Mononuclear cell (primary cell): ENCODE measurements around the gene KMT2E. TPM values are rescaled to one million over a fixed set of nuclear protein-coding genes. Genes with fewer than 3 reads are reported as not detected.
"Not testable (repeated sequence)": the region's sequence is repeated elsewhere in the genome, so short reads cannot be mapped to it uniquely, and the experiment has no call there.

Experiments used
- H3K27me3 ChIP-seq: 2 replicates; pipeline ENCODE4 v1.6.0; 2011; ENCODE audit warnings: low read length, control low read depth; ENCODE audit not compliant: insufficient read depth
- H3K4me1 ChIP-seq: 2 replicates; pipeline ENCODE4 v1.5.1; 2011; ENCODE audit warnings: mild to moderate bottlenecking, low read length, control low read depth; ENCODE audit not compliant: insufficient read depth
- H3K4me3 ChIP-seq: 2 replicates; pipeline ENCODE4 v1.5.1; 2011; ENCODE audit warnings: mild to moderate bottlenecking, low read length, moderate library complexity
- H3K9me3 ChIP-seq: 2 replicates; pipeline ENCODE4 v1.5.1; 2011; ENCODE audit warnings: low read depth, mild to moderate bottlenecking, control low read depth, low read length
- total RNA-seq: library from RNA; depleted of rRNA; stranded (reverse); fragments of >200 nt; gene quantifications from one replicate; pipeline ENCODE4 v1.2.3, GENCODE V29; 2012

KMT2E gene
- total RNA-seq, 1 donor, result 497 TPM

DNA sequence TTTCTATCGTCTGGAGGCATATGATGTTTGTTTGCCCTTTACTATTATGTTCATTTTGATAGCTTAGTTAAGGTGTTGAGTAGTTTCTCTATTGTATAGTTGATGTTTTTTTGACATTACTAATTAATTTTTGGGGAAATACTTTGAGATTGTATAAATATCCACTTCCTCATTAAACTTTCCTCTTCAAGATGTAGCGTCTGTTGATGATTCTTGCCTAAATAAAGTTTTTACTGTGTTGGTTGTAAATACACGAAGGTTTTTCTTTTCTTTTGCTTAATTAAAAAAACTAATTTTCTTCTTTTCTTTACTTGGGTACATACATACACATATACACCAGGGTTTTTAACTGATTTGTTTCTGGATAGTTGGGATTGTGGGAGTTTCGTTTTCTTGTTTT lies 8.5 kb downstream of the KMT2E start:
- Histone ChIP-seq H3K4me1 (peaks cover 60% of the 10 kb centered on the region), H3K9me3 (no peaks in the 10 kb centered on the region), H3K4me3 (no peak overlapping the region), H3K27me3 (no peaks in the 10 kb centered on the region)

DNA sequence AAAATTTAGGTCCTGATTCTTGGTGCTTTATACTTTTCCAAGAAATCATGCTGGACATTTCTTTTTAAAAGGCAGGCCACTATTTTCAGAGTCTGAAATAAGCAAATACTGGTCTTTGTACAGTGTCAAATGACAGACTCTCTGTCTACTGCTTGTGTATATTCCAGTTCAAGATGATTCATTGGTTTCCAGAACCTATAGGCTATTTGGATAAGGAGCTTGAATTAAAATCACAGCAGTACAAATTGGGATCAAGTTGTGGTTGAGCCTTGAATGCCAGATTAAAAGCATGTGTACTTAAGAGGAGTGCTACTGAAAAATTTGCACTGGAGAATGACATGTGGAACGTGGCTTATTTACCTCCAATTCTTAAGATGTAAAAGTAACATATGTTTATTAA lies 10.7 kb downstream of the KMT2E start:
- H3K4me1 ChIP-seq, result peaks cover 70% of the 10 kb centered on the region
- no peaks in the 10 kb centered on the region for H3K9me3 ChIP-seq
- H3K27me3 ChIP-seq, result no peaks in the 10 kb centered on the region
- H3K4me3 ChIP-seq, result no peak overlapping the region

DNA sequence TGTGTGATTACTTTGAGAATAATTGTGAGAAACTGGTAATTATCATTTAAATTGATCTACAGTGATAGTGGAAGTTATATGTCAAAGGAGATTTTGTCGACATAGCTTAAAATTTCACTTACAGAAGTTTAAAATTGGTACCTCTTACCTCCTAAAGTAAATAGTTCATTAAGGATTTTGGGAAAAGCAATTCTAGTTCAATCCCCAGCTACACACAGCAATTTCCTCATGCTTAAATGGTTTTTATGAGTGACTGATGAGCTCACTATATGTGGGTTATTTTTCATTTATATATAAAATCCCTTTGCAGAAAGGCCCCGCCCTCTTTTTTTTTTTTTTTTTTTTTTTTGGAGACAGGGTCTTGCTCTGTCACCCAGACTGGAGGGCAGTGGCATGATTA lies 12.7 kb downstream of the KMT2E start:
- Histone ChIP-seq H3K27me3 (no peaks in the 10 kb centered on the region), H3K4me3 (no peak overlapping the region), H3K9me3 (no peaks in the 10 kb centered on the region), H3K4me1 (peaks cover 60% of the 10 kb centered on the region)

DNA sequence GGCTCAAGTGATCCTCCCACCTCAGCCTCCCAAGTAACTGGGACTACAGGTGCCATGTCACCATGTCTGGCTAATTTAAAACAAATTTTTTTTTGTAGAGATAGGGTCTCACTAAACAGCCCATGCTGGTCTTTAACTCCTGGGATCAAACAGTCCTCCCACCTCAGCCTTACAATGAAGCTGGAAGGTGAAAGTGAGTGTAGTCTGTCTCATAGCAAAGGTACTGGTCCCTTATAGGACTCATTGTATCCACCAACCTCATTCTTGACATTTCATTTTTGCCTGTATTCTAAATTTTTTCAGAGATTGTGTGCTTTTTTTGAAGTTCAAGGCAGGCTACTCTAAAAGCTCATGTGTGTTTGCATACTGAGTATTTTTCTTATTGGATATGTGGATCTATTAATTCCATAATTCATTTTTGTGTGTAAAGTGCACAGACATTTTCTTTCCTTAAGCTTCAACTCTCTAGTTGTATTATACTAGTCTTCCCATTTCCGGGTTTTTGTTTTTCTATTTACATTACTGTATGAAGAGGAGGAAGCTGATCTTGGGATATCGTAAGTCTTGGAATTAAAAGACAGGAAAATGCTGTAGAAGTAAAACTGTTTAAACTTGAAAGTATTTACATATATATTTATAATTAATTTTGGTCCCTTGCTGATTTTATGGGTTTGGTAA lies 13.3 kb downstream of the KMT2E start:
- Histone ChIP-seq H3K4me1 (peaks cover 58% of the 10 kb centered on the region), H3K4me3 (no peak overlapping the region), H3K27me3 (no peaks in the 10 kb centered on the region)

DNA sequence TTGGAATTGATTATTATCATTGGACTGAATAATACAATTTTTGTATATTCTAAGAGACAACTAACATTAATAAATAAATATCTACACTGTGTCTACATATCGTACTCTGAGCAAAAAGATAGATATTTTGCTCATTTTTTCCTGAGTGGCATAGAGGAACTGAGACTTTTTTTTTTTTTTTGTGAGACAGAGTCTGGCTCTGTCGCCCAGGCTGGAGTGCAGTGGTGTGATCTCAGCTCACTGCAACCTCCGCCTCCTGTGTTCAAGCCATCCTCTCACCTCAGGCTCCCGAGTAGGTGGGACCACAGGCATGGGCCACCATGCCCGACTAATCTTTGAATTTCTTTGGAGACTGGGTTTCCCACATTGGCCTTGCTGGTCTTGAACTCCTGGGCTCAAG lies 14.0 kb downstream of the KMT2E start:
- Histone ChIP-seq H3K27me3 (no peaks in the 10 kb centered on the region), H3K4me1 (peaks cover 61% of the 10 kb centered on the region), H3K4me3 (no peak overlapping the region), H3K9me3 (no peaks in the 10 kb centered on the region)

More for the DNA sequence above, 13.3 kb downstream of the KMT2E start:
- H3K9me3 ChIP-seq, result no peaks in the 10 kb centered on the region

DNA sequence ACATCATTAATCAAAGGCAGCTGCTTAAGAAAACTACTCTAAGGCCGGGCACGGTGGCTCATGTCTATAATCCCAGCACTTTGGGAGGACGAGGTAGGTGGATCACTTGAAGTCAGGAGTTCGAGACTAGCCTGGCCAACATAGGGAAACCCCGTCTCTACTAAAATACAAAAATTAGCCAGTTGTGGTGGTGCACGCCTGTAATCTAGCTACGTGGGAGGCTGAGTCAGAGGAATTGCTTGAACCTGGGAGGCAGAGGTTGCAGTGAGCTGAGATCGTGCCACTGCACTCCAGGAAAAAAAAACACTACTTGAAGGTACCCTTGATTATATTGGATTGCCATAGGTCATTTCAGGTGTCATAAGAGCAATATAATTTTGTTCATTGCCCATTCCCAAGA lies 14.9 kb downstream of the KMT2E start:
- H3K27me3 ChIP-seq, H3K9me3 ChIP-seq, H3K4me3 ChIP-seq: not testable (repeated sequence)
- H3K4me1 ChIP-seq, result peaks cover 61% of the 10 kb centered on the region

DNA sequence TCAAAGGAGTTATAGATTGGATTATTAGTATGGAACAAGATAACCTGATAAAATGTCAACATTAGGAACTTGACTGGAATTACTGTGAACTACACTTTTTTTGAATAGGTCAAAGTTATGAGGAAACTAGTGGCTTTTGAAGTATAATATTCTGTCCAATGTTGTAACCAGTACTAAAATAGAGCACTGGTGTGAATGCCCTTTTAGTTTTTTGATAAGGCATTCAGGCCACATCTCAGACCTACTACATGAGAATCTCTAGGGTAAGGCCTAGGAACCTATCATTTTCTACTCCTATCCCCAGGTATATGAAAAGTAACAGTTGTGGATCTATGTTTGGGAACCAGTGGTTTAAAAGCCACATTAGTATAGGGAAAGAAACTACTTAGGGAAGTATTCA lies 16.4 kb downstream of the KMT2E start:
- H3K9me3 ChIP-seq, result no peaks in the 10 kb centered on the region
- peaks cover 64% of the 10 kb centered on the region for H3K4me1 ChIP-seq
- no peak overlapping the region for H3K4me3 ChIP-seq

DNA sequence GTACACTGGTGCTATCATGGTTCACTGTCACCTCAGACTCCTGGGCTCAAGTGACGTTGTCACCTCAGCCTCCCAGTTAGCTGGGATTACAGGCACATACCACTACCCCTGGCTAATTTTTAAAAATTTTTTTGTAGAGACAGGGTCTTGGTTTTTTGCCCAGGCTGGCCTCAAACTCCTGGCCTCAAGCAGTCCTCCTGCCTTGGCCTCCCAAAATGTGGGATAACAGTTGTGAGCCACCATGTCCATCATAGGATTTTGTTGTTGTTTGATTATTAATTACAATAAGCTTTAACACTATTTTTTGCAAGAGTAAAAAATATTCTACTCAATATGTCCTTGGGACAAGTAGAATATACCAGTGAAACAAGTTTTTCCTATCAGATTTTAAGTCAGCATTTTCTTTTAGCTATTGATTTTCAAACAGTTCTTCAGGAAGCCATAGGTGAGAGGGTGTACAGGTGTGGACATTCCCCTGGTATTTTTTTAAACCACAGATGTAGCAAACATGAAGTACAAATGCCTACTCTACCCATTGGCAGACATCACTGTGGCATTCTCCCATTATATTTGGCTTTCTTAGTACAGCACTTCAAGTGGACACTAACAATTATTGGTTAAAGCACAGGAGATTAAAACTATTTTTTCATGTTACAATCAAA lies 18.7 kb downstream of the KMT2E start:
- Histone ChIP-seq H3K4me1 (peaks cover 67% of the 10 kb centered on the region), H3K27me3 (no peaks in the 10 kb centered on the region), H3K4me3 (no peak overlapping the region), H3K9me3 (no peaks in the 10 kb centered on the region)

More for the DNA sequence above, 16.4 kb downstream of the KMT2E start:
- no peaks in the 10 kb centered on the region for H3K27me3 ChIP-seq

DNA sequence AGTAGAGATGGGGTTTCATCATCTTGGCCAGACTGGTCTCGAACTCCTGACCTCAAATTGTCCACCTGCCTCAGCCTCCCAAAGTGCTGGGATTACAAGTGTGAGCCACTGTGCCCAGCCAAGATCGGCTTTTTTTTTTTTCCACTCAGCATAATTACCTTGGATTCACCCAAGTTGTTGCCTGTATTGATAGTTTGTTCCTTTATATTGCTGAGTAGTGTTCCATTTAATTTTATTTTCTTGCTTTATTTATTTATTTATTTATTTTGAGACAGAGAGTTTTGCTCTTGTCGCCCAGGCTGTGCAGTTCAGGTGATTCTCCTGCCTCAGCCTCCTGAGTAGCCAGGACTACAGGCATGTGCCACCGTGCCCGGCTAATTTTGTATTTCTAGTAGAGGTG lies 21.3 kb downstream of the KMT2E start:
- Histone ChIP-seq H3K27me3 (no peaks in the 10 kb centered on the region), H3K9me3 (no peaks in the 10 kb centered on the region), H3K4me3 (no peak overlapping the region), H3K4me1 (peaks cover 47% of the 10 kb centered on the region)

DNA sequence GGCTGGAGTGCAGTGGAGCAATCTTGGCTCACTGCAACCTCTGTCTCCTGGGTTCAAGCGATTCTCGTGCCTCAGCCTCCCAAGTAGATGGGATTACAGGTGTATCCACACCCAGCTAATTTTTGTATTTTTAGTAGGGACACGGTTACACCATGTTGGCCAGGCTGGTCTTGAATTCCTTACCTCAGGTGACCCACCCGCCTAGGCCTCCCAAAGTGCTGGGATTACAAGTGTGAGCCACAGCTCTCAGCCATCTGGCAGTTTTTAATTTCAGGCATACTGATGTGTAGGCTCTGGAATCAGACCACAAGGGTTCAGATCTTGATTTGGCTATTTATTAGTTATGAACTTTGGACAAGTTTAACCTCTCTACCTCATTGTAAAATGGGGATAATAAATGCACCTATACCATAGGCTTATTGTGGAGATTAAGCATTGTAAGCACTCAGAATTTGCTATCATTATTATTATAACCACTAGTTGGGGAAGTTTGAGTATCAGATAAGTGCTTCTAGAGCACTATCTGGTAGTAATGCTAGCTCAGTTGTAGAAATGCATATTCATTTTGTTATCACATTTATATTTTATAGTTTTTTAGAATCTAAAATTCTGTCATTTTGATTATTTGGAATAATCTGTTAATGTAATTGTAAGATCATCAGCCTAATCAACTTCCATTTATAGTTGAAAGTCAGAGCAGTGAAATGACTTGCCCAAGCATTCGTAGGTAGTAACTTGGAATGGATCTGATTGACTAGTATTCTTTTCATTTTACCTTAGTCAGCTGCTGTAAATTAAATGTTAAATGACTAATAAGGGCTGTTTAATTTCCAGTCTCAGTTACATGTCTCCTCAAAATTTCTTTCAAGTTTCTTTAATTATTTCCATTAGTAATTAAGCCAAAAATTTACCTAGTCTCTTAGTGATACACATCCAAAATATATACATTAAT lies 22.5 kb downstream of the KMT2E start:
- Histone ChIP-seq H3K9me3 (no peaks in the 10 kb centered on the region), H3K4me3 (no peak overlapping the region), H3K4me1 (peaks cover 40% of the 10 kb centered on the region), H3K27me3 (no peaks in the 10 kb centered on the region)

DNA sequence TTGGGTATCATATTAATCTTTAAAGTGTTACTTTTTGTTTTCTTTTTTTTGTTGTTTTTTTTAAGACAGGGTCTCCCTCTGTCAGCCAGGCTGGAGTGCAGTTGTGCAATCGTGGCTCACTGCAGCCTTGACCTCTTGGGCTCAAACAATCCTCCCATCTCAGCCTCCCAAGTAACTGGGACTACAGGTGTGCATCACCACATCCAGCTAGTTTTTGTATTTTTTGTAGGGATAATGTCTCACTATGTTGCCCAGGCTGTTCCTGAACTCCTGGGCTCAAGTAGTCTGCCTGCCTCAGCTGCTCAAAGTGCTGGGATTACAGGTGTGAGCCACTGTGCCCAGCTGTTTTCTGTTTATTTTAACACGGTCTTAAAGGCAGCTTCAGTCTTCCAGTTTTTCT lies 23.3 kb downstream of the KMT2E start:
- H3K9me3 ChIP-seq, result no peaks in the 10 kb centered on the region
- H3K27me3 ChIP-seq, result no peaks in the 10 kb centered on the region
- H3K4me1 ChIP-seq, result peaks cover 38% of the 10 kb centered on the region
- no peak overlapping the region for H3K4me3 ChIP-seq

DNA sequence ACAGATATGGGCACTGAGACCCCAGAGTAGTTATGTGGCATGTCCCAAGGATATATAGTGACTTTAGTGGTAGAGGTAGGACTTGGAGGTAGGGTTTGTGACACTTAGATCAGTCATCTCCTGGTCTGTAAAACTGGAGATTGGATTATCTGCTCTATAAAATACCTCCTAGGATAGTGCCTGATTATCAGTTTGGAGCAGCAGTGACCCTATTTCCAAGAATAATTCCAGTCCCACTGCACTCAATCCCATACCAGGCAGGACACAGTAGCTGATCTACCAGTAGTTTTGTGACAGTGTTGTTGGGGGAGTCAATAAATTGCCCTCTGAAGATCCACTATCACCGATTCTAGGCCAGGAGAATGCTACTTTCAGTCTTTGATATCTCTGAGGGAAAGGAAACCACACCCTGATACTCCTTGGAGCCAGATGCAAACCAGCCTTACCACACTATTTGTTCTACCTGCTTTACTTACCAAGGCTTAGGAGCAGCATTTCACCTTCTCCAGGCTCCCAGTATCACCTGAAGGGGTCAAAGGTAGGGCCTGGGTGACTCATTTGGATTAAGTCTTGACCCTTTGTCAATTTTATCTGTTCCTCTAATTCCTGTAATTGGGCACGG lies 30.6 kb downstream of the KMT2E start:
- H3K4me3 ChIP-seq, result no peak overlapping the region
- H3K4me1 ChIP-seq, result peaks cover 7% of the 10 kb centered on the region
- H3K9me3 ChIP-seq, result no peaks in the 10 kb centered on the region
- H3K27me3 ChIP-seq, result no peaks in the 10 kb centered on the region

DNA sequence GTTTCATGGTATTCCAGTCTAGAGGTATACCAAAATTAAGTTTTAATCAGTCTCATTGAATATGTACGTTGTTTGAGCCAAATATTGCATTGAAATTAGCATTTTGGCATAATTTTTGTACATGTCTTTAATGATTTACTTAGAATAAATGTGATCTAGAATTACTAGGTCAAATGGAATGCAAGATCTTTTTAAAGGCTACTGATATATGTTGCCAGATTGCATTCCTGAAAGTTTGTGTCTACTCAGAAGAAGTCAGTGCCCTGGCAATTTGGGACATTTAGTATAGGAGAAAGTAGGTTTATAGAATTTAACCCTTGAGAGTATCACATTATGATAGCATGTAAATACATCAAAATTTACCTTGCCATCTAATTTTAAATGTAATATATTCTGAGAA lies 32.4 kb downstream of the KMT2E start:
- Histone ChIP-seq H3K4me1 (peaks cover 7% of the 10 kb centered on the region), H3K4me3 (no peak overlapping the region), H3K9me3 (no peaks in the 10 kb centered on the region), H3K27me3 (no peaks in the 10 kb centered on the region)

DNA sequence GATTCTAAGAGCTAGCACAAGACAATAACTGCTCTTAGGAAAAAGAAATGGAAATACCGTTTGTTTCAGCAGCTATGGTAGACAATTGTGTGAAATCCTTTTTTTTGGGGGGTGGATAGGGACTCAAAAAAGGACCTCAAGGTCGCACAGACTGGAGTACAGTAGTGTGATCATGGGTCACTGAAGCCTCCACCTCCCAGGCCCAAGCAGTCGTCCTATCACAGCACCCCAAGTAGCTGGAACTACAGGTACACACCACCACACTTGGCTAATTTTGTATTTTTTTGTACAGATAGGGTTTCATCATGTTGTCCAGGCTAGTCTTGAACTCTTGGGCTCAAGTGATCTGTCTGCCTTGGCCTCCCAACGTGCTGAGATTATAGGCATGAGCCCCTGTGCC lies 33.9 kb downstream of the KMT2E start:
- Histone ChIP-seq H3K9me3 (no peaks in the 10 kb centered on the region), H3K27me3 (no peaks in the 10 kb centered on the region), H3K4me1 (peaks cover 7% of the 10 kb centered on the region), H3K4me3 (no peak overlapping the region)

DNA sequence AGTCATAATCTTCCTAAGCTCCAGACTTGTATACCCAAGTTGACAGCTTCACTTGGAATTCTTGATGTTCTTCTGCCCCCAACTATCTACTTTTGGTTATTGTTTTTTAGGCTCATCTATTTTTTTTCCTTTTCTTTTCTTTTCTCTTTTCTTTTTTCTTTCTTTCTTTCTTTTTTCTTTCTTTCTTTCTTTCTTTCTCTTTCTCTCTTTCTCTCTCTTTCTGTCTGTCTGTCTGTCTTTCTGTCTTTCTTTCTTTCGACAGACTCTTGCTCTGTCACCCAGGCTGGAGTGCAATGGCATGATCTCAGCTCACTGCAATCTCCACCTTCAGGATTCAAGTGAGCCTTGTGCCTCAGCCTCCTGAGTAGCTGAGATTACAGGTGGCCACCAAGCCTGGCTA lies 36.5 kb downstream of the KMT2E start:
- Histone ChIP-seq H3K4me1 (peaks cover 12% of the 10 kb centered on the region), H3K9me3 (no peaks in the 10 kb centered on the region), H3K27me3 (no peaks in the 10 kb centered on the region), H3K4me3 (no peak overlapping the region)
